Adrenal gland (tissue), 12 donors: ENCODE results near the gene TREM2. TPM values are rescaled to one million over a fixed set of nuclear protein-coding genes. Genes with fewer than 3 reads are reported as not detected.
A peak's percentile ranks its signal among the peaks of the same experiment; 100 is the strongest.

Source experiments
- DNase-seq, 7 donors: peaks; one replicate each; pipeline ENCODE4 v3.0.0-alpha.2; 2019 to 2020
- H3K27ac ChIP-seq, 5 donors: fragments of 200-600 bp; sonication (generic) in 4 of 5; 1 replicate in 3 of 5; 2 replicates in 2 of 5; pipeline versions ENCODE4 v1.5.1 to v1.8.0; 2016 to 2020; ENCODE audit warnings: mild to moderate bottlenecking in 1 of 5
- H3K27me3 ChIP-seq: fragments of 200-600 bp; 2 replicates; pipeline ENCODE4 v1.8.0; 2021
- H3K36me3 ChIP-seq, 2 donors: fragments of 200-600 bp; replicated peaks in 1 of 2; 1 replicate in 1 of 2; 2 replicates in 1 of 2; pipeline versions ENCODE4 v1.5.1 to v1.8.0; 2018 to 2022
- H3K4me1 ChIP-seq, 2 donors: fragments of 200-600 bp; replicated peaks in 1 of 2; 1 replicate in 1 of 2; 2 replicates in 1 of 2; pipeline versions ENCODE4 v1.5.1 to v1.8.0; 2018 to 2021
- H3K4me3 ChIP-seq, 4 donors: fragments of 200-600 bp; sonication (generic) in 3 of 4; one replicate each; pipeline ENCODE4 v1.5.1; 2016 to 2018
- H3K9me3 ChIP-seq, 3 donors: fragments of 200-600 bp; sonication (generic) in 1 of 3; replicated peaks in 1 of 3; 1 replicate in 2 of 3; 2 replicates in 1 of 3; pipeline versions ENCODE4 v1.5.1 to v1.8.0; 2016 to 2021
- POLR2A ChIP-seq, 2 donors: fragments of 450-650 bp; IDR thresholded peaks; one replicate each; pipeline ENCODE4 v1.6.1; 2017; ENCODE audit warnings: antibody characterized with exemption in 2 of 2, mild to moderate bottlenecking in 2 of 2, moderate library complexity in 1 of 2
- WGBS, 4 donors: extraction: QIAGEN DNeasy Blood & Tissue Kit in 2 of 4; methylation state at CpG; one replicate each; pipeline versions ENCODE4 v1.1.5 to v1.1.7; 2013 to 2017; 5-methylcytosine and 5-hydroxymethylcytosine counted together
- intact Hi-C, 2 donors: fragments of 100-400 bp; cut with DNase I; formaldehyde crosslinking; loops; one replicate each; pipeline versions ENCODE4 v1.14.1 to v1.15.0; 2022 to 2023
- polyA plus RNA-seq, 3 donors: library from polyadenylated mRNA; stranded (reverse); fragments of 200-250 nt in 2 of 3; fragments of 350-450 nt in 1 of 3; fragmentation: Illumina TruSeq in 1 of 3; extraction: RNeasy Lipid Tissue Mini Kit (QIAGEN cat#74804) in 1 of 3; gene quantifications; one replicate each; pipeline ENCODE4 v1.2.3, GENCODE V29; 2013 to 2014
- total RNA-seq, 9 donors: library from RNA; depleted of rRNA in 4 of 9; stranded (reverse); fragments of >200 nt in 4 of 9; fragments of 120-200 nt in 1 of 9; fragmentation: NEBNext Ultra II Directional in 1 of 9; extraction: Animal tissue kit (Norgen Biotek cat#: 25700) in 1 of 9; gene quantifications; one replicate each; pipeline versions ENCODE4 v1.1.0 to v1.2.4, GENCODE V29; 2013 to 2023
- TF ChIP-seq, protein P1 (sequence below), 6 experiments: fragments of 450-650 bp in 4 of 6; fragments of 200-600 bp in 2 of 6; sonication (generic) in 1 of 6; IDR thresholded peaks; 1 replicate in 5 of 6; 2 replicates in 1 of 6; pipeline versions ENCODE4 v1.5.1 to v1.8.0; 2016 to 2021; ENCODE audit warnings: antibody characterized with exemption in 6 of 6, mild to moderate bottlenecking in 2 of 6, moderate library complexity in 1 of 6
- donor health status: healthy with polysubstance abuse.
- donor health status: Bipolar disorder and iron deficiency.
- donor health status: DM: yes; HTN: yes; CAD: no.
- donor health status: DM: no; HTN: no; CAD: no.
- donor health status: DM: no; HTN: no; CAD: no.
- donor health status: DM: yes; HTN: yes; CAD: no.

Gene TREM2
- total and polyA plus RNA-seq, 12 donors = 0.67 to 42.5 (median 18.6) TPM

DNA sequence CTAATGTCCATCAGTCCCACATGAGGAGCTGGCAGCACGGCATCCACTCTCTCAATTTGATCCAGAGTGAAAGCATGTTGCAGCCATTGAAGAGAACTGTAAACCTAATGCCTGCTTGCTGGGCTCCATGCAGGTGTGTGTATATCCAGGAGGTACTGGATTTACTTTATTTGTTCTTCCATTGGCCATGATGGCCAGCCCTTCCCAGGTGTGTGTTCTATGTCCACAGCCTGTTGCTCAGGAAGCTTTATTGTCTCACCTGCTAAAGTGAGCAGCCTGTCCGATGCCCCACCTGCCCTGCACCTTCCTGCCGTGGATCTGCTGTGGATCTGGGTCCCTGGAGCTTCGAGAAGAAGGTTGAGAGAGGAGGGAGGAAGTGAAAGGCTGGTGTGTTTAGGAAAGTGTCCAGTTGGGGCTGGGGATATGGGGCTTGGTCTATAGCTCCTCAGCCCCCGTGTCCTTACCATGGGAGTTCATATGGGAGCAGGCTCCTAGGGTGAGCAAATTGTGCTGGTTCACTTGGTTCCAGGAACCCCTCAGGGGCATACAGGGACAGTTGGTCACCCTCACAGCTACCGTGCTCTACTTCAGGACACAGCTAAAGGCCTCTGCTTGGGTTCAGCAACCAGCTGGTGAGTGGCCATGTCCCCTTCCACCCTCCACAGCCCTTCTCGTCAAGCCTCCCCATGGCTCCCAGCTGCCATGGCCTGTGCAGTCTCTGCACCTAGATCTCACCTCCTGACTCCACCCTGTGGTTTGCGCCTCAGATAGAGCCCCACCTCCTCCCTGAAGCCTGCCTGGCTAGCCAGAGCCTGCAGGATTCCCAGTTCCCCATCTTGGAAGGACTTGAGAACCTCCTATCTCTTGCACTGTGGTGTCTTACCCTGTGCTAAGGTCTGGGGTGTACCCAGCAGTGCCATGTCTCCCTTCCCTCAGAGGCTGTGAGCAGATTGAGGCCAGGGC, 25.3 kb upstream of the TREM2 start:
- intact Hi-C loops = no loop called here
- WGBS, 4 donors = 84 to 88% (median 87%) methylated on average over 7 to 8 of the region's 8 CpGs
- no peak for TF ChIP-seq POLR2A (IDR thresholded peaks at IDR 0.05)
- TF ChIP-seq, protein P1, sequence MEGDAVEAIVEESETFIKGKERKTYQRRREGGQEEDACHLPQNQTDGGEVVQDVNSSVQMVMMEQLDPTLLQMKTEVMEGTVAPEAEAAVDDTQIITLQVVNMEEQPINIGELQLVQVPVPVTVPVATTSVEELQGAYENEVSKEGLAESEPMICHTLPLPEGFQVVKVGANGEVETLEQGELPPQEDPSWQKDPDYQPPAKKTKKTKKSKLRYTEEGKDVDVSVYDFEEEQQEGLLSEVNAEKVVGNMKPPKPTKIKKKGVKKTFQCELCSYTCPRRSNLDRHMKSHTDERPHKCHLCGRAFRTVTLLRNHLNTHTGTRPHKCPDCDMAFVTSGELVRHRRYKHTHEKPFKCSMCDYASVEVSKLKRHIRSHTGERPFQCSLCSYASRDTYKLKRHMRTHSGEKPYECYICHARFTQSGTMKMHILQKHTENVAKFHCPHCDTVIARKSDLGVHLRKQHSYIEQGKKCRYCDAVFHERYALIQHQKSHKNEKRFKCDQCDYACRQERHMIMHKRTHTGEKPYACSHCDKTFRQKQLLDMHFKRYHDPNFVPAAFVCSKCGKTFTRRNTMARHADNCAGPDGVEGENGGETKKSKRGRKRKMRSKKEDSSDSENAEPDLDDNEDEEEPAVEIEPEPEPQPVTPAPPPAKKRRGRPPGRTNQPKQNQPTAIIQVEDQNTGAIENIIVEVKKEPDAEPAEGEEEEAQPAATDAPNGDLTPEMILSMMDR (IDR thresholded peaks at IDR 0.05) = no peak
- Histone ChIP-seq H3K36me3 (no peaks in the 10 kb centered on the region), H3K27me3 (no peaks in the 10 kb centered on the region), H3K9me3 (no peaks in the 10 kb centered on the region), H3K4me1 (no peaks in the 10 kb centered on the region), H3K27ac (no peak overlapping the region), H3K4me3 (no peak overlapping the region)
- DNase-seq = no peak

DNA sequence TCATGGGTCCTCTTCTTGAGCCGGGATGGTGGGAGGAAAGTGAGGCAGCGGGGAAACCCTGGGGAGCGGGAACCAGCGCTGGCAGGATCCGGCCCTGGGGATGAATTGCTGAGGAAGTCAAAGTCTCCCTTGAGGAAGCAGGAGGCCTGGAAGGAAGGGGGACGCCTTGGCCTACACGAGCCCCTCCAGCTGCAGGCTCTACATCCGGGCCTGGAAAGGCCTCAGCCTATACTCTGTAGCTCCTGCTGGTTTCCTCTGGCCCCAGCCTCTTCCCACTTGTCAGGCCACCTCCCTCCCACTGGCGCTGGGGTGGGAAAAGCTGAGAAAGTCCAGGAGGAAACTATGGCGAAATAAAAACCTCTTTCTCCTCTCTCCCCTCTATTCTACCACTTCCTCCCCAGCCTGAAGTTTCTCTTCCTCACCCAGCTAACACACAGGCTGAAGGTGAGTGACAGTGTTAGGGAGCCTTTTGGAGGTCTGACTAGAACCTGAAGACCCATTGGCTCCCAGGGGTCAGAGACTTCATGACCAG, 23.2 kb upstream of the TREM2 start:
- WGBS, 4 donors = 53 to 78% (median 67%) methylated on average over 8 to 10 of the region's 10 CpGs
- Histone ChIP-seq H3K9me3 (no peaks in the 10 kb centered on the region), H3K27me3 (no peaks in the 10 kb centered on the region), H3K4me1 (no peaks in the 10 kb centered on the region), H3K36me3 (no peaks in the 10 kb centered on the region), H3K27ac (no peak overlapping the region), H3K4me3 (no peak overlapping the region)
- intact Hi-C loops = no loop called here
- DNase-seq = peak in 1 of 7 donors; percentile 4
- no peak for TF ChIP-seq POLR2A (IDR thresholded peaks at IDR 0.05)
- TF ChIP-seq, protein P1 (IDR thresholded peaks at IDR 0.05) = no peak

DNA sequence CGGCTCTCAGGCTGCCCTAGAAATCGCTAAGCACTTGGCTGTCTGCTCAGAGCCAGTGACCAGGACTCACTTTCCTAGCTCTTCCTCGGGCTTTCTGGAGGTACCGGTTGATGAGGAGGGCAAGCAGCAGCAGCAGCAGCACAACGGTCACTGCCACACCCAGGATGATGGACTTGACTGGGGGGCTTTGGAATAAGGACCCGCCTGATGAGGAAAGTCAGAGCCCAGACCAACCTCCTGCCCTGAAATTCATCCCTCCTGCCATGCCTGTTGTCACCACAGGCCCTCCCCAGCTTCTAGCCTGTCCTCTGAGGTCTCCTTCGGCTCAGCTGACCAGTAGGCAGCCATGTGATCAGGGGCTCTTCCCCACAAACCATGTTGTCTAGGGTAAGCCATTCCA, 21.8 kb upstream of the TREM2 start:
- Histone ChIP-seq H3K27ac (no peak overlapping the region), H3K9me3 (no peaks in the 10 kb centered on the region), H3K4me3 (no peak overlapping the region), H3K4me1 (no peaks in the 10 kb centered on the region), H3K36me3 (no peaks in the 10 kb centered on the region), H3K27me3 (no peaks in the 10 kb centered on the region)
- 68 to 90% (median 82%) methylated on average over 7 of the region's 7 CpGs for WGBS, 4 donors
- TF ChIP-seq POLR2A (IDR thresholded peaks at IDR 0.05) = no peak
- TF ChIP-seq, protein P1 (IDR thresholded peaks at IDR 0.05) = no peak
- intact Hi-C loops = no loop called here
- no peak for DNase-seq

DNA sequence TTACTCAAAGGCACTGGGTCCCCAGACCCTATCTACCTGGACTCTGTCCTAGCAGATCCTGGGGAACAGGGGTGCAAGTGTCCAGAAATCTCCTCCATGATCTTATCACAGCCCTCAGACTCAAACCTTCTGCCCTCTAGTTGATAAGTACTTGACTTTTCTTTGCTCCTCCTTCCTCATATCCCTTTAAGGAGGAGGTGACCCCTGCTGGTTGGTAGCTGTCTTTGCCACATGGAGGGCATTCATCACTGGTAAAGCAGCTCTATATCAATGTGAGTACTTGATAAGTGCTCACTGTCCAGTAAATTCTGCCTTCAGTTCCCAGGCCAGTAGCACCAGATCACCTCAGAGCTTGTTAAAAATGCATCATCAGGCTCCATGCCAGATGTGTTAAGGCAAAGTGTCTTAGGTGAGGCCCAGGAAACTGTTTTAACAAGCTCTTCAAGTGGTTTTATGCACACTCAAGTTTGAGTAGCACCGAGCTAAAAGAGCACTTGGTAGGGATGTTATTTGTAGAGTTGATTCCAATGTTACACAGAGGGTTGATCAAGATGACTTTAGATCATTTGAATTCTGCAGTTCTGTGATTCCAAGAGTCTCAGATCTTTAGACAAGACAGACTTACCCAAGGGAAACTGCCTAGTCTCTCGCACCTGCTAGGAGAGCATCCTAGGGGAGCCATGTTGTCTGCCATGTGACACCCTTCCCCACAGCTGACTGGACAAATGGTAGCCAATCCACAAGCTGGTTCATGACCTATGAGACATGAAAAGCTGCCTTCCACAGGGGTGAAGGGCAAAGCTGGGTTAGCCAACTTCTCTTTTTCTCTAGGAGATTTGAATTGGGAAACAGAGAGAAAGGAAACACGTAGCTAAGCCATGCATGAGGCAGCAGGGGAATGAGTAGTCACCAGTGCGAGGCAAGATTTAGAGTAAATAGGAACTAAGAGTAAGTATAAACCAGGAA, 19.4 kb upstream of the TREM2 start:
- Histone ChIP-seq H3K4me1 (no peaks in the 10 kb centered on the region), H3K27ac (no peak overlapping the region), H3K36me3 (no peaks in the 10 kb centered on the region), H3K27me3 (no peaks in the 10 kb centered on the region), H3K4me3 (no peak overlapping the region), H3K9me3 (no peaks in the 10 kb centered on the region)
- intact Hi-C loops = no loop called here
- DNase-seq = peak in 6 of 7 donors; percentile 29 to 65 (median 49)
- no peak for TF ChIP-seq POLR2A (IDR thresholded peaks at IDR 0.05)
- TF ChIP-seq, protein P1 (IDR thresholded peaks at IDR 0.05) = peak; percentile 15 to 50 (median 44)
- WGBS, 4 donors = 66 to 70% (median 70%) methylated on average over 4 of the region's 4 CpGs
